Measurements from ENCODE around the gene FLG2.

The FLG2 gene

DNA sequence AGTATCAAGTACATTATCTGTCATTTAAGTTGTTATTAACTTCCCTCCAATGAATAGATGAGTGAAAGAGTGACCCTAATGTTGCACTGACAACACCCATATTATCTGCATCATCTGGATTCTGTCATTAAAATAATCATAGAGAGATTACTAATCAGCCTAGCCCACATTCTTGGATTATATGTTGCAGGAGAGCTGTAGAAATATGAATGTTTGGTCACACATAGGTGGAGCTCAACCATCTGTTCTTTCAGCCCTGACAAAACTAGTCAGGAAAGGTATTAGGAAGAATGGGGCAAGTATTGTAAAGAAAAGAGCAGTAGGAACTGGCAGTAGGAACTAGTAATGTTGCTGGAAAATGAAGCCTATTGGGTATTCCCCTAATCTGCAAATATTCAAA lies 15.4 kb downstream of the FLG2 start:
- Histone ChIP-seq H3K4me3 (ENCODE audit: low read depth in 1 of 2, low read length in 1 of 2) (no peak overlapping the region), H3K27ac (no peak overlapping the region), H3K4me1 (ENCODE audit: control insufficient read depth in 1 of 2, insufficient read depth in 1 of 2, low read depth in 1 of 2, low read length in 1 of 2) (no peaks in the 10 kb centered on the region), H3K27me3 (peaks cover 60% of the 10 kb centered on the region), H3K9me3 (no peaks in the 10 kb centered on the region), H3K36me3 (no peaks in the 10 kb centered on the region)
- TF ChIP-seq, protein P1, sequence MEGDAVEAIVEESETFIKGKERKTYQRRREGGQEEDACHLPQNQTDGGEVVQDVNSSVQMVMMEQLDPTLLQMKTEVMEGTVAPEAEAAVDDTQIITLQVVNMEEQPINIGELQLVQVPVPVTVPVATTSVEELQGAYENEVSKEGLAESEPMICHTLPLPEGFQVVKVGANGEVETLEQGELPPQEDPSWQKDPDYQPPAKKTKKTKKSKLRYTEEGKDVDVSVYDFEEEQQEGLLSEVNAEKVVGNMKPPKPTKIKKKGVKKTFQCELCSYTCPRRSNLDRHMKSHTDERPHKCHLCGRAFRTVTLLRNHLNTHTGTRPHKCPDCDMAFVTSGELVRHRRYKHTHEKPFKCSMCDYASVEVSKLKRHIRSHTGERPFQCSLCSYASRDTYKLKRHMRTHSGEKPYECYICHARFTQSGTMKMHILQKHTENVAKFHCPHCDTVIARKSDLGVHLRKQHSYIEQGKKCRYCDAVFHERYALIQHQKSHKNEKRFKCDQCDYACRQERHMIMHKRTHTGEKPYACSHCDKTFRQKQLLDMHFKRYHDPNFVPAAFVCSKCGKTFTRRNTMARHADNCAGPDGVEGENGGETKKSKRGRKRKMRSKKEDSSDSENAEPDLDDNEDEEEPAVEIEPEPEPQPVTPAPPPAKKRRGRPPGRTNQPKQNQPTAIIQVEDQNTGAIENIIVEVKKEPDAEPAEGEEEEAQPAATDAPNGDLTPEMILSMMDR (IDR thresholded peaks at IDR 0.05): no peak

DNA sequence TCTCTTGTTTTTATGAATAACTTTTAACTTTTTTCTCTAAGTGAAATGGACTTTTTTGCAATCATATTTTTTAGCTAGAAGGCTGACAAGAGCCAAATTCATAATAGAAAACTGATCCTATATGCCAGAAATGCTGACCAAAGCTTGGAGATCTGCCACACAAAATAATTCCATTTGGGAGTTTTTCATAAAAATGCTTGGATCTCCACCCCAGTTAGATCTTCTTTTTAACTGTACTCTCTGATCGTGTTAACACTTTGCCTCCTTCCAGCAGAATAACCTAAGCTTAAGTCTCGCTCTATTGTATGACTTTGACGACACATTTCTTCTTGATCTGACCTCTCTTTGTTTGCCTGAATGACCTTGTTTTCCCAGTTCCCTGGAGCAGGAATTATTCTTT lies 16.8 kb downstream of the FLG2 start:
- Histone ChIP-seq H3K27me3 (peaks cover 71% of the 10 kb centered on the region), H3K27ac (no peak overlapping the region), H3K9me3 (no peaks in the 10 kb centered on the region), H3K36me3 (no peaks in the 10 kb centered on the region), H3K4me1 (ENCODE audit: control insufficient read depth in 1 of 2, insufficient read depth in 1 of 2, low read depth in 1 of 2, low read length in 1 of 2) (no peaks in the 10 kb centered on the region), H3K4me3 (ENCODE audit: low read depth in 1 of 2, low read length in 1 of 2) (no peak overlapping the region)
- TF ChIP-seq, protein P1 (IDR thresholded peaks at IDR 0.05): no peak

DNA sequence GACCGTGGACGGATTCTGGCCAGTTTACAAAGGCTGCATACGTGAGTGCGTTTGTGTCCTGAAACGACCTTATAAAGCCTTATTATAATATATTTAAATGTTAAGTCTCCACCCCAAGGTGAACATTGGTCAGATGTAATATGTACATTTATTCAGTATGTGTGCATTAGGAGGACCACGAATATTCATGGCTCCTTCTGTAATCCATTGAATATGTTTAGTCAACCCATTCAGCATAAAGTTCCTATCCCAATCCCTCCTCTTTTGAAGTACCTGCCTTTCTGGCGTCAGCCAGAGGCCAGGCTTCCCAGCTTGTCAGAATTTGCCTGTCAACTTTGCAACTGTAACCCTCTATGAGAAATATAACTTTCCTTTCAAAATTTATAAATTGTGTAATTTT lies 24.4 kb downstream of the FLG2 start:
- no peaks in the 10 kb centered on the region for H3K36me3 ChIP-seq
- TF ChIP-seq, protein P1 (IDR thresholded peaks at IDR 0.05): no peak
- no peaks in the 10 kb centered on the region for H3K9me3 ChIP-seq
- H3K27ac ChIP-seq: no peak overlapping the region
- H3K4me1 ChIP-seq (ENCODE audit: control insufficient read depth in 1 of 2, insufficient read depth in 1 of 2, low read depth in 1 of 2, low read length in 1 of 2): no peaks in the 10 kb centered on the region
- H3K27me3 ChIP-seq: peaks cover 29% of the 10 kb centered on the region
- no peak overlapping the region for H3K4me3 ChIP-seq (ENCODE audit: low read depth in 1 of 2, low read length in 1 of 2)

DNA sequence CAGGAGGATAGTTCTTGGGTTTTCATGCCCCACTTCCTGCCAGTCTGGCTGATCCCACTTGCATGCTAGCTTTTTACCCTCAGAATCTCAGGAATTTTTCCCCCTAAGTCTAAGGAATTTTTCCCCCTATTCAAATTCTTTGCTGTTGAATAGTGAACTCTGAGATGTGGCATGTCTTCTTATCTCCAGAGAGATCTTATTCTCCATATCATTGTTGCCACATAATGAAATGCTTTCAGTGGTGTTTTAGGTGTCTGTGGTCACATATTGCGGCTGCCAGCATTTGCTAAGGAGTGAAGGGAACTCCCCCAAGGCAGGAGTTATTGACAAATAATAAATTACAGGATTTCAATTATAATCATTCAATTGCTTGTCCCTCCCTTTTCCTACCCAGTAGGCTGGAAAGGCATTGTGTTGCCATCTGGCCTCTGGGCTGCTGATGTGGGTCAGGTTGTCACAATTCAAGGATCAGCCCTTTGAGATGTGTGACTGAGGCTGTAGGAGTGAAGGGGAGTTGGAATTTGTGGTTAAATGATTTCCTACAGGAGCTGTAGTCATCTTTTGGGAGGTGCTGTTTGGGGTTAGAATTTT lies 30.9 kb downstream of the FLG2 start:
- no peak overlapping the region for H3K27ac ChIP-seq
- TF ChIP-seq, protein P1 (IDR thresholded peaks at IDR 0.05): no peak
- H3K36me3 ChIP-seq: no peaks in the 10 kb centered on the region
- H3K9me3 ChIP-seq: no peaks in the 10 kb centered on the region
- H3K27me3 ChIP-seq: peaks cover 6% of the 10 kb centered on the region
- no peak overlapping the region for H3K4me3 ChIP-seq (ENCODE audit: low read depth in 1 of 2, low read length in 1 of 2)
- H3K4me1 ChIP-seq (ENCODE audit: control insufficient read depth in 1 of 2, insufficient read depth in 1 of 2, low read depth in 1 of 2, low read length in 1 of 2): no peaks in the 10 kb centered on the region

DNA sequence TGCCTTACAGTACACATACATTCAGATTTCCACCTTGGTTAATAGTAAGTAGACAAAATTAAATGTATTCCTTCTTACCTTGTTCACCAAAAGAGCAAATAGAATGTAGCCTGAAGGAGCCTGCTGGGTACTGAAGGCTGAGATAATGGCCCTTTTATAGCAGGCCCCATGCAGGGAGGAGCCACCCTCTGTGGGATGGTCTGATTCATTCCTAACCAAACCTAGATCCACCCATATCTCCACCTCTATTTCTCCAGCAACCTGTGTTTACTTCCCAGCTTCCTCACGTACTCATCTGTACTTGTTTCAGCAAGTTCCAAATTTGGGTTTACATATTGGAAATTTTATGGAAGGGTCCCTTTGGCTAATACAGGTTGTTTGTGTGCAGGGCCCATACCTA lies 34.7 kb downstream of the FLG2 start, which contains the start of gene FLG:
FLG (minus strand) TSS at position 129 of the 400 bp plus-strand sequence. CDS start 9,783 bp downstream, outside the sequence.
- H3K4me3 ChIP-seq (ENCODE audit: low read depth in 1 of 2, low read length in 1 of 2): no peak within 1 kb of the TSS
- TF ChIP-seq, protein P1 (IDR thresholded peaks at IDR 0.05): no peak
- no peaks in the 10 kb centered on the region for H3K36me3 ChIP-seq
- H3K4me1 ChIP-seq (ENCODE audit: control insufficient read depth in 1 of 2, insufficient read depth in 1 of 2, low read depth in 1 of 2, low read length in 1 of 2): no peaks in the 10 kb centered on the region
- no peak within 1 kb of the TSS for H3K27ac ChIP-seq
- H3K27me3 ChIP-seq: peaks cover 12% of the 10 kb centered on the region
- no peaks in the 10 kb centered on the region for H3K9me3 ChIP-seq
